GM21515 (cell line): Measurements from ENCODE around the gene ZBTB7A.
"Not testable (repeated sequence)": the region's sequence is repeated elsewhere in the genome, so short reads cannot be mapped to it uniquely, and the experiment has no call there.

Experiments
- ATAC-seq: cut with Tn5 transposase; IDR thresholded peaks from one replicate; pipeline ENCODE4 v1.9.1; 2021; ENCODE audit not compliant: unreplicated experiment

ZBTB7A gene

DNA sequence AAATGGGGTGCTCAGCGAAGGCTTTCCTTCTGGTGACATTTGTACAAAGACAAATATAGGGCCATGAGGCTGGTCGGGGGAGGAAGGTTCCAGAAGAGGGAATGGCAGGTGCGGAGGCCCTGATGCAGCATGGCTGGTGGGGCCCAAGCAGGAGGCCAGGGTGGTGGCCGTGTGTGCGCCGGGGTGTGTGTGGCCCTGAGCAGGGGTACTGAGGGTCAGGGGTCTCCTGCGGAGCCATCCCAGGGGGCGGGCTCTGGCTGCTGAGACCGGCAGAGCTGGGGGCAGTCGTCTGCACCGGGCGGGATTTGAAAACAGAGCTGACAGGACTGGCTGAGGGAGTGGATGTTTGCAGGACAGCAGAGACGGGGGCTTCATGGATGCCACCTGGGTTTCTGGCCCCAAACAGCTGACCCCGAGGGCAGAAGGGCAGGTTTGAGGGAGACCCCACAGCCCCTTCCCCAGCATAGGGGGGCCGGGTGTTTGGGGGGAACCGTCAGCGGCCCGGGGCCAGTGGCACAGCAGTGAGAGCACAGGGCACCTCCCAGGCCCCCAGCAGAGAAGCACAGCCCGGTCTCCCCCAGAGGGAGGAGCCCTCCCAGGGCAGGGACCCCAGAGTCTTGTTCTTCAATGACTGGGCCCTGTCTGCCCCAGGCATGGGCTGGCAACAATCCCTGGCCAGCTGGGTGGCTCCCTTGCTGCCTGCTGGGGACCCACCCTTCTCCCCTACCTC lies 47.8 kb downstream of the ZBTB7A start:
- ATAC-seq, result no peak

DNA sequence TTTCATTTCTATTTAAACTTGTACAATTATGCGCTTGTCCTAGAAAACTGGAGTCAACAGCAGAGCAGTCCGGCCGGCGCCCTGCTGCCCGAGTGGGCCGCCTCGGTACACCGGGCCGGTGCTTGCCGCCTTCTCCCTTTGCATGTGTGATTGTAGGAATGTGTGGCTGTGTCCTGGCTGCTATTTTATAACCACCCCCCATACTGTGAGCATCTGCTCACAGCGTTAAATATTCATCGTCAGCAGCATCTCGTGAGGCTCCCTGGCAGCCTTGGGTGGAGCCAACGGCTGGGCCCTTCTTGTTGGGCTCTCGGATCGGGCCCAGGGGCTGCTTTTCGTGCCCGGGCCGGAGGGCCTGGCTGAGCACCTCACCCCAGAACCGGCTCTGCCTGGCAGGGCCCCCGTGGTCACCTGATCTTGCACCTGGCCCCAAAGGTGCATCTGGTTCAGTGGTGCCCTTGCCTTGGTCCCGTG lies 48.5 kb downstream of the ZBTB7A start:
- ATAC-seq, result no peak

DNA sequence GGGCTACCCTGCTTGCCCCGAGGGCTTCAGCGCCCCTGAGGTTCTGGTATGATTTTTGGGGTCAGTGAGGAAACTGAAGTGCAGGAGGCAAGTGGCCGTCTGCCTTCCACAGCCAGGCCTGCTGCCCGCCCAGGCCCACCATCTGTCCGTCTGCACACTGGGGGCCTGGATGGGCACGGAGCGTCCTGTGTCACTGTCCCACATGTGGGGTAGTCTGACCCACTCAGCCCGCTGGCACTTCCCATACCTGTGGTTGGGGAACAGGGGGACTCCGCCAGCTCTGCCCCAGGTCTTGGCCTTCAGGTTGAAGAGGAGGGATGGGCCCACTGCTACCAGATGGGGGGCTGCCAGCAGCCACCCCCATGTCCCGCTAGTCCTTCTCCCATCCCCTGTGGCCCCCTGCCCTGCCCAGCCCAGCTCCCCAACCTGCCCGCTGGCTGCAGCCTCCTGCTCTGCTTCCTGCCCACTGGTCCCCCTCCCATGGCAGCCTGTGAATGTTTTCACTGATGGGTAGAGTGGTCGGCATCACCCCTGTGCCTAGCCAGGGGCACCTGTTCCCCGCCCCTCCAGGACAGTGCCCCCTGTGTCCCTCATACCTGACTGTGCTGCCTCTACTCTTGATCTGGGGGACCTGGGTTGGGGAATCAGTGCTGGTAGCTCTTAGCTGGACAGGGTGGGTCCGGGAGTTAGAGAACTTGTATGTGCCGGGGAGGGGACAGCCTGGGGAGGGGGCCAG lies 49.6 kb downstream of the ZBTB7A start:
- no peak for ATAC-seq

- ATAC-seq, result no peak
These were observed 50.2 kb downstream of the ZBTB7A start for GRCh38 chr19:4016486-4016885.

DNA sequence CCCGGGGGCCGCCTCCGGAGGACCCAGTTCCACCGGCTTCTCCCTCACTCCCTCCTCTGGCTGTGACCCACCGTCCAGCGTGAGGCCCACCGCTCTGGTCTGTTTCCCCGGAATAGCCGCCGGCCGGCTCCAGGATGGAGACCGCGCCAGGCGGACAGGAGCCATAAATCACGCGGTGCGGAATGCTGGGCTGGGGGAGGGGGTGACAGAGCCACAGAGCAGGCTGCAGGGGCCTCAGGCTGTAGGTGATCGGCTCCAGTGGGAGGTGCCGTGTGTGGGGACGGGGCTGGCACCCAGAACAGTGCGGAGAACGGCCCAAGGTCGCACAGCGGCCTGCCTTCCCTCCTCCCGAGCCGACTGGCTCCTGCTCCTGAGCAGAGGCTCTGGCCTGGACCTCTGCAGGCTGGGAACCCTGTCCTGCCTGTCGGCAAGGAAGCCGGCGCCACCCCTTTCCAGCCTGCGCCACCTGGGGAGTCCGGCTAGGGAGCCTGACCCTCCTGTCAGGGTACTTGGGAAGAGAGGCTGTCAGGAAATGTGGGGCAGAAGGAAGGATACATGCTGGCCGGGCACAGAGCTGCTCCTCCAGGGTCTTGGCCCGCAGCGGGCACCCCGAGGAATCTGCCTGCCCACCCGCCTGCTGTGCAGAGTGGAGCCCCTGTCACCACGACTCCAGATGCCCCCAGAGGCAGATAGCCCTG lies 50.8 kb downstream of the ZBTB7A start:
- ATAC-seq, result no peak

DNA sequence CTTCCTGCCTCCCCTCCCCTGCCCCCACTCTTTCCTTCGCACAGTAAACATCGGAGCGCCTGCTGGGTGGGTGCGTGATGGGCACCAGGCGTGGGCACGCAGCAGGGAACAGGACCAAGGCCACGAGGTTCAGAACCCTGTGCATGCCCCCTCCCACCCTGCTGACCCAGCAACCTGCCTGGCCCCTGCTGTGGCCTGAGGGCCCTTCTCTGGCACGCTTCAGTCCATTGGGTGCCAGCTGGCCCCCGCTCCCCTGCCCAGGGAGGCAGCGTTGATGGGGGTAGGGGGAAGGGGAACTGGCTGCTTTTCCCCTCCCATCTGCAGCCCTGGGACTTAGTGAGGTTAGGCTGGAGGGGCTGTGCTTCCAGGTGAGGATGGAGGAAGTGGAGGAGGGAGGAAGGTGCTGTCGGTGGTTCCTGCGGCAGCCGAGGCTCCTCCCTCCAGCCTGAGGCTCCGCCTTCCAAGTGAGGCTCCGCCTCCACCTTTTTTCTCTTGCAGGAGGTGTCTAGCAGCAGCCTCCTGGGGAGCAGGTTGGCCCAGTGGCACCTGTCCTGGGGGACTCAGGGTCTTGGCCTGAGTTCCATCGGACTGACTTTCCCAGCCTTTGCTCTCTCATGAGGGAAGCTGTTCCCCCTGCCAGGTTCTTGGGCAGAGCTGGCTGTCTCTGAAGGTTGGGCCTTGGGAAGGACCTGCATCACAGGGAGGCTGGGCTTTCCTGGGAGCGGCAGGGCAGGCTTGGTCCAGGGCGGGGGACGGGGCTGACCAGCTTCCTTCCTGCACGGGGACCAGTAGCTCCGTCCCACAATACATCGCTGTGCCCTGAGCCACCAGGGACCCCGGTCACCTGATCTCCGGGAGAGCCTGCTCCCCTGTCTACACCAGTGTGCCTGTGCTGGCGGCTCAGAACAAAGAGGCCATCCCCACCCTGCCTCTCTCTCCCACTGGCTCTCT lies 51.9 kb downstream of the ZBTB7A start:
- ATAC-seq, result no peak

GRCh38 chr19:4013886-4014540 lies 52.7 kb downstream of the ZBTB7A start:
- ATAC-seq, result no peak

DNA sequence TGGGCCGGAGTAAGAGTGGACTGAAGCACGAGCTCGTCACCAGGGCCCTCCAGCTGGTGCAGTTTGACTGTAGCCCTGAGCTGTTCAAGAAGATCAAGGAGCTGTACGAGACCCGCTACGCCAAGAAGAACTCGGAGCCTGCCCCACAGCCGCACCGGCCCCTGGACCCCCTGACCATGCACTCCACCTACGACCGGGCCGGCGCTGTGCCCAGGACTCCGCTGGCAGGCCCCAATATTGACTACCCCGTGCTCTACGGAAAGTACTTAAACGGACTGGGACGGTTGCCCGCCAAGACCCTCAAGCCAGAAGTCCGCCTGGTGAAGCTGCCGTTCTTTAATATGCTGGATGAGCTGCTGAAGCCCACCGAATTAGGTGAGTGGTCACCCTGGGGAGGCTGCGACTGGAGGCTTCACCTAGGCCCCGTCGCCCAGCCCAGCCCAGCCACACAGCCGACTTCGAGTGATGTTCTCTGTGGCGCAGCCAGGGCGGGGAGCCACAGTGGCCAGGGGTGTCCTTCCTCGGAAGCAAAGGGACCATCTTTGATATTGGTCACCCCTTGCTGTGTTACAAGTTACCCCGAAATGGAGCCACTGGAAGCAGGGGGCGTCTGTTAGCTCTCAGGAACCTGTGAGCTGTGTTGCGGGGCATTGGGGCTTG lies 53.6 kb downstream of the ZBTB7A start:
- no peak for ATAC-seq

- ATAC-seq, result no peak
These were observed 54.4 kb downstream of the ZBTB7A start for GRCh38 chr19:4012092-4012974.

DNA sequence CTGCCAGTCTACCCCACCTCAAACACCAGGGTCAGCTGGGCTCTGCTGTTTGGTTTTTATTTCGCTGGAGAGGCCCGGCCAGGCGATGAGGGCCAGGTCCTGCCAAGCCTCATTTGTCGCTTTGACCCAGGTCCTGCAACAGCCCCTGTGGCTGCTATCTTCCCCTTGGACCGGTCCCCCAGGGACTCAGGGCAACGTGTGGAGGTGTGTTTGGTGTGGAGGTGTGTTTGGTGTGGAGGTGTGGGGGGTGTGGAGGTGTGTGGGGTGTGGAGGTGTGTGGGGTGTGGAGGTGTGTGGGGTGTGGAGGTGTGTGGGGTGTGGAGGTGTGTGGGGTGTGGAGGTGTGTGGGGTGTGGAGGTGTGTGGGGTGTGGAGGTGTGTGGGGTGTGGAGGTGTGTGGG lies 55.3 kb downstream of the ZBTB7A start:
- not testable (repeated sequence) for ATAC-seq

DNA sequence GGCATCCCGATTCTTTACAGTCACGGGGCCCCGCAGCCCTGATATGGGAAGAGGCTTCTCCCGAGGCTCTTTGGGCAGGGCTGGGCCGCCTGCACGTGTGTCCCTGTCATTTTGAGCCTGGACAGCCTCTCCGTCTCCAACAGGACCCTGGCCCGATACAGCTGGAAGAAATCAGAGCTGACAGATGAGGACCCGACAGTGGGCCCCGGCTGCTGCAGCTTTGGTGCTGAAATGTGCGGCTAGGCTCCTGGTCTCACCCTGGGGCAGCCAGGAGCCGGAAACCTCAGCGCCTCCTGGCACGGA lies 55.9 kb downstream of the ZBTB7A start:
- ATAC-seq, result no peak

GRCh38 chr19:4009990-4010807 lies 56.5 kb downstream of the ZBTB7A start:
- ATAC-seq, result no peak

- ATAC-seq, result no peak
These were observed 58.7 kb downstream of the ZBTB7A start for GRCh38 chr19:4007836-4008539.

GRCh38 chr19:4007021-4007835 lies 59.5 kb downstream of the ZBTB7A start, which contains the start of gene PIAS4:
Gene PIAS4 (plus strand): TSS chr19:4007736. CDS start chr19:4007761, 25 bp downstream.
- ATAC-seq, result peak; percentile 80

GRCh38 chr19:4005436-4005835 lies 61.3 kb downstream of the ZBTB7A start:
- not testable (repeated sequence) for ATAC-seq

DNA sequence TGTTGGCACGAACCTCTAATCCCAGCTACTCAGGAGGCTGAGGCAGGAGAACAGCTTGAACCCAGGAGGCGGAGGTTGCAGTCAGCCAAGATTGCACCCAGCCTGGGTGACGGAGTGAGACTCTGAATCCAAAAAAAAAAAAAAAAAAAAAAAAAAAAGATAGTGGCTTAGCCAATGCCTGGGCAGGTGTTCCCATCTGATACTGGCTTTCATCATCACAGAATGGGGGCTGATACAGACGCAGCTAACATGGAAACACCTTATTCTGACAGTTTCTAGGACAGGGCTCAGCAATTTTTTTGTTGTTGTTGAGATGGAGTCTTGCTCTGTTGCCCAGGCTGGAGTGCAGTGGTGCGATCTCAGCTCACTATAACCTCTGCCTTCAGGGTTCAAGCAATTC lies 65.9 kb downstream of the ZBTB7A start:
- ATAC-seq, result not testable (repeated sequence)
